CD4-positive, alpha-beta memory T cell (primary cell): Measurements from ENCODE around the gene LYRM4. TPM values are rescaled to one million over a fixed set of nuclear protein-coding genes. Genes with fewer than 3 reads are reported as not detected.

Source experiments
- CTCF ChIA-PET: fragments of 350-600 bp; sonication (Branson Sonifier 250); formaldehyde crosslinking; loops from one replicate; lab custom pipeline; 2021; ENCODE audit warnings: inconsistent platforms; ENCODE audit not compliant: partially characterized antibody; lab: Charles Lee
- POLR2A ChIA-PET: fragments of 350-600 bp; sonication (Branson Sonifier 250); formaldehyde crosslinking; loops from one replicate; lab custom pipeline; 2021; ENCODE audit not compliant: partially characterized antibody; lab: Charles Lee
- DNase-seq, 5 donors: peaks; one replicate each; pipeline versions ENCODE4 v3.0.0 to v3.0.0-alpha.2; 2020 to 2022; ENCODE audit warnings: mixed read lengths in 1 of 5
- H3K27ac ChIP-seq: one replicate; pipeline ENCODE4 v1.7.0; 2013; ENCODE audit warnings: low read depth, low read length
- H3K27me3 ChIP-seq: 2 replicates; pipeline ENCODE4 v1.7.0; 2013; ENCODE audit warnings: mild to moderate bottlenecking, low read length, moderate library complexity; ENCODE audit not compliant: insufficient read depth
- H3K36me3 ChIP-seq: 2 replicates; pipeline ENCODE4 v1.7.0; 2013; ENCODE audit warnings: mild to moderate bottlenecking, low read length, moderate library complexity; ENCODE audit not compliant: insufficient read depth
- H3K4me1 ChIP-seq: 2 replicates; pipeline ENCODE4 v1.7.0; 2013; ENCODE audit warnings: mild to moderate bottlenecking, low read length, moderate library complexity; ENCODE audit not compliant: insufficient read depth
- H3K4me3 ChIP-seq, 2 donors: one replicate each; pipeline ENCODE4 v1.7.0; 2013; ENCODE audit warnings: low read length in 2 of 2, mild to moderate bottlenecking in 1 of 2
- H3K9me3 ChIP-seq, 2 donors: one replicate each; pipeline ENCODE4 v1.7.0; 2013; ENCODE audit warnings: low read length in 2 of 2, control low read depth in 1 of 2; ENCODE audit not compliant: control insufficient read depth in 1 of 2
- H3K27ac Mint-ChIP-seq, 7 donors: one replicate each; pipeline ENCODE4 v1.8.0; 2020 to 2021; ENCODE audit warnings: mixed read lengths in 7 of 7, mild to moderate bottlenecking in 6 of 7, inconsistent platforms in 3 of 7, moderate library complexity in 3 of 7
- H3K27me3 Mint-ChIP-seq, 2 donors: one replicate each; pipeline ENCODE4 v1.8.0; 2020 to 2021; ENCODE audit warnings: mixed read lengths in 2 of 2
- H3K36me3 Mint-ChIP-seq, 2 donors: one replicate each; pipeline ENCODE4 v1.8.0; 2020 to 2021; ENCODE audit warnings: mixed read lengths in 2 of 2, inconsistent platforms in 1 of 2, mild to moderate bottlenecking in 1 of 2
- H3K4me1 Mint-ChIP-seq, 4 donors: one replicate each; pipeline ENCODE4 v1.8.0; 2020 to 2021; ENCODE audit warnings: mixed read lengths in 4 of 4, mild to moderate bottlenecking in 1 of 4
- H3K4me3 Mint-ChIP-seq, 8 donors: one replicate each; pipeline ENCODE4 v1.8.0; 2020 to 2021; ENCODE audit warnings: mixed read lengths in 8 of 8, mild to moderate bottlenecking in 7 of 8, moderate library complexity in 6 of 8, inconsistent platforms in 3 of 8
- H3K9me3 Mint-ChIP-seq, 8 donors: one replicate each; pipeline ENCODE4 v1.8.0; 2020 to 2021; ENCODE audit warnings: mixed read lengths in 8 of 8, mild to moderate bottlenecking in 5 of 8, inconsistent platforms in 3 of 8, moderate library complexity in 1 of 8
- intact Hi-C: fragments of 100-400 bp; cut with micrococcal nuclease; formaldehyde crosslinking; loops from one replicate; pipeline ENCODE4 v1.15.1; 2023
- polyA plus RNA-seq, 2 donors: library from polyadenylated mRNA; unstranded; fragments of 300-500 nt; fragmentation: Illumina TruSeq; gene quantifications; one replicate each; pipeline ENCODE4 v1.2.3, GENCODE V29; 2021
- total RNA-seq, 2 experiments: library from RNA; stranded (reverse); gene quantifications; one replicate each; pipeline ENCODE4 v1.2.3, GENCODE V29; 2021

LYRM4 gene
- total and polyA plus RNA-seq, 4 experiments from 2014 or later: 10.6 to 26.4 (median 15.2) TPM

DNA sequence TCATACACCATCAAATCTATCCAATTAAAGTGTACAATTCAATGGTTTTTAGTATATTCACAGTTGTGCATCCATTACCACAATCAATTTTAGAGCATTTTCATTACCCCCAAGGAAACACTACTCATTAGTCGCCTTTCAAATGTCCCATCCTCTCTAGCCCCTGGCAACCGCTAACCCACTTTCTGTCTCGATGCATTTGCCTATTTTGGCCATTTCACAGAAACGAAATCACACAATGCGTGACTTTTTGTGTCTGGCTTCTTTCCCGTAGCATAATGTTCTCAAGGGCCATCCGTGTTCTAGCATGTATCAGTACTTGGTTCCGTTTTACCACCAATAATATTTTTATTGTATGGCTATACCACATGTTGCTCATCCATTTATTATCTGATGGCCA lies 123.9 kb downstream of the LYRM4 start:
- ChIA-PET CTCF (interaction anchor here (1.1 kb wide), 1 partner anchor 11 kb away, joined by 3 read pairs; no protein-coding TSS in a partner anchor), POLR2A (no interaction called here)
- Histone ChIP-seq H3K4me1 (no peaks in the 10 kb centered on the region), H3K4me3 (no peak overlapping the region), H3K36me3 (no peaks in the 10 kb centered on the region), H3K27me3 (no peaks in the 10 kb centered on the region), H3K27ac (no peak overlapping the region), H3K9me3 (no peaks in the 10 kb centered on the region)
- Mint-ChIP-seq H3K27me3 (no peaks in the 10 kb centered on the region), H3K27ac (no peak overlapping the region), H3K9me3 (no peaks in the 10 kb centered on the region), H3K36me3 (peaks cover 0 to 4% of the 10 kb centered on the region in 2 donors), H3K4me3 (no peak overlapping the region), H3K4me1 (peaks cover 0 to 7% (median 3%) of the 10 kb centered on the region in 4 donors)
- intact Hi-C loops: no loop called here
- DNase-seq: no peak

DNA sequence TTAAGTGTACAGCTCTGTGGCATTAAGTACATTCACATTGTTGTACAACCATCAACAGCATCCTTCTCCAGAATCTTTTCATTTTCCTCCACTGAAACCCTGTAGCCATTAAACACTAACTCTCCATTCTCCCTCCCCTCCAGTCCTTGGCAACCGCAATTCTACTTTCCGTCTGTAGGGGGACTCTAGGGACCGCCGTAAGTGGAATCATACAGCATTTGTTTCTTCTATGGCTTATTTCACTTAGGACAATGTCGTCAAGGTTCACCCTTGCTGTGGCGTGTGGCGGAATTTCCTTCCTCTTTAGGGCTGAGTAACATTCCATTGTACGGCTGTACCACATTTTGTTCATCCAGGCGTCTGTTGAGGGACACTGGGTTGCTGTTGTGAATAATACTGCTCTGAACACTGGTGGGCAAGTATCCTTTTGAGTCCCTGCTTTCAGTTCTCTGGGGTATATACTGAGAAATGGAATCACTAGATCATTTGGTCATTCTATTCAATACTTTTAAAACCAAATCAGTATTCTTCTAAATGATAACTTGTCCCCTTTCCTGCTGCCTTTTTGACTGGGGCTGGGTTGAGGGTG lies 124.9 kb downstream of the LYRM4 start:
- Mint-ChIP-seq H3K36me3 (peaks cover 0 to 4% of the 10 kb centered on the region in 2 donors), H3K27me3 (no peaks in the 10 kb centered on the region), H3K4me3 (no peak overlapping the region), H3K4me1 (peaks cover 0 to 7% (median 3%) of the 10 kb centered on the region in 4 donors), H3K27ac (peak overlapping the region in 1 of 7 donors; percentile 6), H3K9me3 (no peaks in the 10 kb centered on the region)
- Histone ChIP-seq H3K4me1 (no peaks in the 10 kb centered on the region), H3K9me3 (no peaks in the 10 kb centered on the region), H3K27ac (no peak overlapping the region), H3K27me3 (no peaks in the 10 kb centered on the region), H3K4me3 (no peak overlapping the region), H3K36me3 (no peaks in the 10 kb centered on the region)
- DNase-seq: peak in 4 of 5 donors; percentile 12 to 35 (median 29)
- intact Hi-C loops: loop anchor here (2.0 kb wide), 1 partner anchor 167 kb away; no protein-coding TSS in a partner anchor
- ChIA-PET CTCF (interaction anchor here (0.9 to 1.1 kb wide), 2 partner anchors 8 to 135 kb away, joined by 3 read pairs; no protein-coding TSS in a partner anchor), POLR2A (no interaction called here)

DNA sequence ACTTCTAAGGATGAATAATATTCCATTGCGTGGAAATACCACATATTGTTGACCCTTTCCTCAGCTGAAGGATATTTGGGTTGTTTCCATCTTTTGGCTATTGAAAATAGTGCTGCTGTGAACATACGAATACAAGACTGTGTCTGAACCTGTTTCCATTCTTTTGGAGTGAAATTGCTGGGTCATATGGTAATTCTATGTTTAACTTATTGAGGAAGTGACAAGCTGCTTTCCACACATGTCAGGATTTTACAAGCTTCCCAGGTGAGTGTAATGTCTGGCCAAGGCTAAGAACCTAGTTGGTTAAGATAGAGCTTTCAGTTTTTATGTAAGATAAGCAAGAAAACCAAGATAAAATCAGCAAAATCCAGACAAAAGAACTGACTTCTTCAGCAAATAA lies 126.8 kb downstream of the LYRM4 start:
- ChIA-PET POLR2A (no interaction called here), CTCF (interaction anchor here (0.9 to 1.3 kb wide), 3 partner anchors 10 to 1413 kb away, joined by 3 to 10 read pairs (median 5); no protein-coding TSS in a partner anchor)
- H3K4me1 ChIP-seq: no peaks in the 10 kb centered on the region
- Mint-ChIP-seq H3K4me3 (no peak overlapping the region), H3K36me3 (peaks cover 0 to 4% of the 10 kb centered on the region in 2 donors), H3K9me3 (no peaks in the 10 kb centered on the region), H3K4me1 (peaks cover 0 to 7% (median 3%) of the 10 kb centered on the region in 4 donors), H3K27me3 (no peaks in the 10 kb centered on the region), H3K27ac (no peak overlapping the region)
- intact Hi-C loops: loop anchor here (2.0 kb wide), 1 partner anchor 169 kb away; no protein-coding TSS in a partner anchor
- no peaks in the 10 kb centered on the region for H3K36me3 ChIP-seq
- no peak overlapping the region for H3K4me3 ChIP-seq
- no peaks in the 10 kb centered on the region for H3K9me3 ChIP-seq
- H3K27me3 ChIP-seq: no peaks in the 10 kb centered on the region
- DNase-seq: no peak
- no peak overlapping the region for H3K27ac ChIP-seq

DNA sequence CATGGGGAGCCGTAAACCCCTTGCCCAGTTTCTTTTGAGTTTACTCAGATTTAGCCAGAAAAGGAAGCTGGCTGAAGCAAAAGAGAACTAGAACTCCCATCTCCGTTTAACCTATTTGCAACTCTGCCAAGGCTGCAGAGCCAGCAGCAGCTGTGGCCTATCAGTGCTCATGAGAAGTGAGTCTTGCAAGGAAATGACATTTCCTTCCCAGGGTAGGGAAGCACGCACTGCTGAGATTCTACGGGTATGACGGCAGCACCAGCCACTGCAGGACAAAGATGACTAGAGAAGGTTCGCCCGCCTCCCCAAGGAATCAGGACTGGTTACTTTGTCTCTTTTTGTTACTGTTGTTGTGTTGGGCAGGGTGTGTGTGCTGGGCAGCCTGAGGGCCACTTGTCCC lies 128.0 kb downstream of the LYRM4 start:
- intact Hi-C loops: no loop called here
- no peak for DNase-seq
- Histone ChIP-seq H3K4me3 (no peak overlapping the region), H3K27ac (no peak overlapping the region), H3K4me1 (no peaks in the 10 kb centered on the region), H3K36me3 (no peaks in the 10 kb centered on the region), H3K9me3 (no peaks in the 10 kb centered on the region), H3K27me3 (no peaks in the 10 kb centered on the region)
- peaks cover 0 to 4% of the 10 kb centered on the region in 2 donors for H3K36me3 Mint-ChIP-seq
- H3K9me3 Mint-ChIP-seq: no peaks in the 10 kb centered on the region
- H3K27me3 Mint-ChIP-seq: no peaks in the 10 kb centered on the region
- CTCF ChIA-PET: interaction anchor here (0.6 kb wide), 1 partner anchor 11 kb away, joined by 4 read pairs; no protein-coding TSS in a partner anchor
- POLR2A ChIA-PET: no interaction called here
- H3K4me3 Mint-ChIP-seq: no peak overlapping the region
- H3K27ac Mint-ChIP-seq: peak overlapping the region in 1 of 7 donors; percentile 80
- peaks cover 0 to 7% (median 3%) of the 10 kb centered on the region in 4 donors for H3K4me1 Mint-ChIP-seq

DNA sequence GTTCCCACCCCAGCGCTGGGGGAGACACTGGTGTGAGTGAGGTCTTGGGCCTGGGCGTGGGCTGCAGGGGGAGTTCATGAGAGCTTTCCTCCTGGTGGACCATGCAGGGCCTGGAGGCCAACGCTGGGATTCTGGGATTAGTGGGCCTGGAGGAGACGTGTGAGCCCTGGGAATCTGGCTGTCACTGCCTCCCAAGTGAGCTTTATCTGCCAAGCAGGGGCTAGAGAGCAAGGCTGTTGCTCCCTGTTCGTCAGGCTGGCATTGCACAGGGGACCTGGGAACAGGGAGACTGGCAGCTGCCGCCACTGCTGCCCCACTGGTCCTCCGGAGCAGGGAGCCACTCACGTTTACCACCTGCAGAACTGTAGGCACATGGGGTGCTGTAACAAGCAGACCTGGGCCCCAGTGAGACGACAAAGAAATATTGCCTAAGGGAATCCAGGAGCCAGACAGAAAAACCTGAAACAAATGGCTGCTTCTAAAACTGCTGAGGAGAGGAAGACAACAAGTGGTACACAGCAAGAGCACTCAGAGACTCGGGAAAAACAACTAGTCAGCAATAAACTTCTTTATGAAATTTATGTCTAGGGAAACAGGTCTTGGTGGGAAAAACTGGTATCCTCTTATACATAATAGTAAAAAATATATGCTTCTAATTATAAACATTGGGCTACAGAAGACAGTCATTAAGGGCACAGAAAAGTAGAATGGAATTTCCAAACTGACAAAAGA lies 130.4 kb downstream of the LYRM4 start:
- no peaks in the 10 kb centered on the region for H3K27me3 Mint-ChIP-seq
- DNase-seq: no peak
- no peak overlapping the region for H3K27ac ChIP-seq
- H3K27ac Mint-ChIP-seq: peak overlapping the region in 1 of 7 donors; percentile 2
- no peak overlapping the region for H3K4me3 ChIP-seq
- H3K9me3 ChIP-seq: no peaks in the 10 kb centered on the region
- ChIA-PET POLR2A (no interaction called here), CTCF (interaction anchor here (2.6 kb wide), 1 partner anchor 14 kb away, joined by 11 read pairs; no protein-coding TSS in a partner anchor)
- H3K36me3 Mint-ChIP-seq: no peaks in the 10 kb centered on the region
- no peaks in the 10 kb centered on the region for H3K27me3 ChIP-seq
- H3K9me3 Mint-ChIP-seq: no peaks in the 10 kb centered on the region
- no peaks in the 10 kb centered on the region for H3K36me3 ChIP-seq
- no peaks in the 10 kb centered on the region for H3K4me1 Mint-ChIP-seq
- no peaks in the 10 kb centered on the region for H3K4me1 ChIP-seq
- intact Hi-C loops: no loop called here
- no peak overlapping the region for H3K4me3 Mint-ChIP-seq

DNA sequence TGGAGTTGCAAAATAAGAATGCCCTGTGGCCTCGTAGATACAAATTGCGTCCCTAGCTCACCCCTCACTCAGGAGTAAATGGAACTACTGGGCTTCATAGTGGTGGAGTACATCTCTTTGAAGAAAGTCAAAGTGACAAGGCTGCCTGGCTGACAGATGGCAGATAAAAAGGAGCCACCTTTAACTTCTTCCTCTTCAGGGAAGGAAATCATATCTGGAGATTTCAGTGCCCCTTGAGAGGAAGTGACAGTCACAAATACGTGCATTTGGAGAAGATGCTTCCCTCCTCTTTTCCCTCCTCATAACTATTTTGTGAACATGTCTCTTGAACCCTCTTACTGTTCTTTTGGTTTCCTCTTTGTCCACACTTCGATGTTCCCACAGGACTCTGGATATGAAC lies 132.4 kb downstream of the LYRM4 start:
- no peak overlapping the region for H3K27ac Mint-ChIP-seq
- intact Hi-C loops: no loop called here

DNA sequence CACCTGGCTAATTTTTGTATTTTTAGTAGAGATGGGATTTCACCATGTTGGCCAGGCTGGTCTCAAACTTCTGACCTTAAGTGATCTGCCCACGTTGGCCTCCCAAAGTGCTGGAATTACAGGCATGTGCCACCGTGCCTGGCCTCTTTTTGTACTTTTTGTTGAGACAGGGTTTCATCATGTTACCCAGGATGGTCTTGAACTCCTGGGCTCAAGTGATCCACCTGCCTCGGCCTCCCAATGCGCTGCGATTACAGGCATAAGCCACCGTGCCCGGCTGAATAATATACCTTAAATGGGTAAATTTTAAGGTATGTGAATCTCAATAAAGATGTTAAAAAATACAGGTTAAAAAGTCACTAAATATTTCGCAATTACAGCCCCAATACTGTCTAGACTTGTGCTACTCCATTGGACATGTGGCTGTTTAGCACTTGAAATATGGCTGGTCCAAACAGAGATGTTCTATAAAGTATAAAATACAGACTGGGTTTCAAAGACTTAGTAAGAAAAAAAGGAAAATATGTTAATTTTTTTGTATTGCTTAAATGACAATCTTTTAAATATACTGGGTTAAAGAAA lies 133.6 kb downstream of the LYRM4 start:
- no peaks in the 10 kb centered on the region for H3K36me3 ChIP-seq
- H3K36me3 Mint-ChIP-seq: no peaks in the 10 kb centered on the region
- no peaks in the 10 kb centered on the region for H3K4me1 Mint-ChIP-seq
- no peaks in the 10 kb centered on the region for H3K4me1 ChIP-seq
- no peaks in the 10 kb centered on the region for H3K27me3 Mint-ChIP-seq
- ChIA-PET CTCF (no interaction called here), POLR2A (no interaction called here)
- no peak overlapping the region for H3K4me3 Mint-ChIP-seq
- DNase-seq: no peak
- no peaks in the 10 kb centered on the region for H3K9me3 ChIP-seq
- no peak overlapping the region for H3K27ac ChIP-seq
- H3K27ac Mint-ChIP-seq: no peak overlapping the region
- no peaks in the 10 kb centered on the region for H3K27me3 ChIP-seq
- H3K9me3 Mint-ChIP-seq: no peaks in the 10 kb centered on the region
- H3K4me3 ChIP-seq: no peak overlapping the region
- intact Hi-C loops: no loop called here

More for the DNA sequence above, 132.4 kb downstream of the LYRM4 start:
- no peak overlapping the region for H3K4me3 ChIP-seq
- H3K27me3 ChIP-seq: no peaks in the 10 kb centered on the region
- Mint-ChIP-seq H3K4me1 (no peaks in the 10 kb centered on the region), H3K36me3 (no peaks in the 10 kb centered on the region), H3K9me3 (no peaks in the 10 kb centered on the region), H3K27me3 (no peaks in the 10 kb centered on the region), H3K4me3 (no peak overlapping the region)
- H3K9me3 ChIP-seq: no peaks in the 10 kb centered on the region
- no peak overlapping the region for H3K27ac ChIP-seq
- POLR2A ChIA-PET: no interaction called here
- CTCF ChIA-PET: interaction anchor here (0.8 to 2.6 kb wide), 3 partner anchors 13 to 18 kb away, joined by 3 to 11 read pairs (median 3); no protein-coding TSS in a partner anchor
- no peaks in the 10 kb centered on the region for H3K36me3 ChIP-seq
- DNase-seq: no peak
- H3K4me1 ChIP-seq: no peaks in the 10 kb centered on the region
